Activated CD4-positive, CD25-positive, alpha-beta regulatory T cell (primary cell): ENCODE measurements around the gene EPG5.
"Not testable (repeated sequence)": the region's sequence is repeated elsewhere in the genome, so short reads cannot be mapped to it uniquely, and the experiment has no call there.

Source experiments
- DNase-seq, 4 experiments: peaks; one replicate each; lab custom pipeline; 2025; lab: John Stamatoyannopoulos, UW

Gene EPG5

GRCh38 chr18:45864081-45864480 lies 103.0 kb downstream of the EPG5 start:
- DNase-seq = no peak

GRCh38 chr18:45863469-45863868 lies 103.7 kb downstream of the EPG5 start:
- DNase-seq = no peak

DNA sequence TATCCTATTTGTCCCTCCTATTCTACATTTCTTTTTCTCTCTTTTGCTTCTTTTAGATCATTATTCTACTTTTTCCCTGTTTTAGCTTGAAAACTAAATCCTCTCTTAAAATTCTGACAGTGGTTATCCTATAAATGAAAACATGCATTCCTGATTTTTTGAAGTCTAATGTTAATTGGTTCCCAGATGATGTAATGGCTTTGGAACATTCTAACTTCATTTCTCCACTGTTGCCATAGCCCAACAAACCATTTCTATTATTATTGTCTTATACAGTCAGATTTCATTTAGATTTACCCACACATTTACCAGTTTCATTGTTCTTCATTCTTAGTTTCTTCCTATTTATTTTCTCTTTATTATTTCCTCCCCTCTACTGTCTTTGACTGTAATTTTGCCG lies 105.2 kb downstream of the EPG5 start:
- DNase-seq = no peak

DNA sequence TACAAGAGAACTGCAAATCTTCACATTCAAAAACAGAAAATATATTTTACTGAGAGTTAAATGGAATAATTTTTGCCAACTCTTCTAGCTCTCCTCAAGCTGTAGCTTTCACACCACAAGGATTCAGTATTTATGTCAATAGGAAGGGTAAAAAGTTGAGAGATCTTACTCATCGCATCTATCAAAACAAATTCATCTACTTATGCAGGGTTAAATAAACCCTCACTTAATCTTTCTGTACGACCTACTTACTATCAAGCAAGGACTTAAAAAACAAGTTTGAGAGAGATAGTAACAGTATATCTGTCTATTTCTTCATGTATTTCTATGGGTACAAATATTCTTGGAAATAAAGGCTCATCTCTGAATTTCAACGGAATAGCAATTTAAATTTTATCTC lies 106.2 kb downstream of the EPG5 start:
- no peak for DNase-seq

DNA sequence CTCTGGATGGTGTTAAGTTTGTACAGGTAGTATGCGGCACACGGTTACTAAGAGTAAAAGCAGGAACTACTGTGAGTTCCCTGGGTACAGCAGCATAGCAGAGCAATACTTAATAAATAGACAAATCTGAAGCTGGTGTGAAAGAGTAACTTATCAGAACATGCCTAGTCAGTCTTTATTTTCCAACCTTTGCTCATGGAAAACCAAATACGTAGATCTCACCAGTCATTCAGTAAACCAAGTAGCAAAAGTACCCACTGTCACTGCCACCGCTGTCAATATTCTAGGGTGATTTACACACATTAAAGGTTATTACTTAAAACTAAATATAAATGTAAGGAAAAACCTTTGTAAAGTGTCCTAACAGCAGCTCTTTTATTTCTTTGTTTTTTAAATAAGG lies 106.6 kb downstream of the EPG5 start:
- no peak for DNase-seq

GRCh38 chr18:45859334-45859733 lies 107.8 kb downstream of the EPG5 start:
- DNase-seq = no peak

DNA sequence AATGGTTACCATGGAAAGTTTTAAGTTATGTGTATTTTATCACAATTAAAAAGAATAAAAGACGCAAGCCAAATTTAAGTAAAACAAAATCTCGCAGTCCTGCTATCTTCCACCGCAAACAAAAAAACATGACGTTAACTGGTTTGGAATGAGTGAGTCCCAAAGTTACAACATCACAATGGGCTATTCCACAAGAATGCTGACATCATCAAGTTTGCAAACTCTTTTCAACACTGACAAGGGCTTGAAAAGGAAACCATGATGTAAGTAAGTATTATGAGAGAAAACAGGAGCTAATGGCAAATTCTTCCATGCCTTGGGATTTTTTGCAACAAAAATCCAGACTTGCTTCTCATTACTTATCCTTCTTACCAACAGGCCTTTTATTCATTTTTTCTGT lies 110.6 kb downstream of the EPG5 start:
- DNase-seq = no peak

DNA sequence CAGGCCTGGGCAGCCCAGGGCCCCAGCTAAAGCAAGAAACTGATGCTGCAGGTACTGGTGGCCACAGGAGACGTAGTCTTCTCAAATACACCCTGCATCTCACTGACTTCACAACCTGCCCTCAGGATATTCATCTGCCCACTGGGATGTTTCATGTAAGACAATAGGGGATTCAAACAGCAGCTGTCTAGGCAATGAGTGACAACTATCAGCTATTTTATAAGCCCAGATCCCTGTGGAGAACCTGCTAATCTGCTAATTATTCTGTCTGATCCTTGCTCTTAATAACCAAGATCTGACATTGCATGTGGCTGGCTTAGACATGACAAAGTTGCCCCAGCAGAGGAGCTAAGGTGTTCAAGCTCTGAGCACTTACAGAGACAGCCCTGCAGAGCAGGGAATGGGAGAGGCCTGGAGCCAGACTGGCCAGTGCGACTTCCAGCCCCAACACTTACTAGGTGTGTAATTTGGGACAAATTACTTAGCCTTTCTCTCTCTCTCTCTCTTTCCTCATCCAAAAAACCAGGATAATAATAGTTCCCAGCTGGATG lies 113.0 kb downstream of the EPG5 start:
- no peak for DNase-seq

DNA sequence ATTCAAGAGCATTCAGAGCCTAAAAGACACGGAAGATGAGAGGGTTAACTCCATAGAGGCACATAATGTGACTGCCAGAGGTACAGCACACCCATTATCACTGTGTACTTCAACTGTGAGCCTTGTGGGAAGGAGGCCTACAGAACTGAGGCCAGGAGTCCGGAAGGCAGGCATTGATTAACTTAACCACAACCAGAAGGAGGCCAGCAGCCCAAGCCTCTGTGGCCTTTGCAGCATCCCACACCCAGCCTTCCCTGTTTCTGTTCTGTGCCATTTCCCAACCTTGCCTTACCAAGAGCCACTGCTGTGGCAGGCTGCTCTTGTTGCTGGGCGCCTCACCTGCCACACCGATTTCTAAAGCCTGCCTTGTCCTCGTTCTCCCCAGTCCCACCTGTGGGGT lies 114.5 kb downstream of the EPG5 start:
- DNase-seq = no peak

- no peak for DNase-seq
Observed at GRCh38 chr18:45851161-45851925, 115.8 kb downstream of the EPG5 start.

DNA sequence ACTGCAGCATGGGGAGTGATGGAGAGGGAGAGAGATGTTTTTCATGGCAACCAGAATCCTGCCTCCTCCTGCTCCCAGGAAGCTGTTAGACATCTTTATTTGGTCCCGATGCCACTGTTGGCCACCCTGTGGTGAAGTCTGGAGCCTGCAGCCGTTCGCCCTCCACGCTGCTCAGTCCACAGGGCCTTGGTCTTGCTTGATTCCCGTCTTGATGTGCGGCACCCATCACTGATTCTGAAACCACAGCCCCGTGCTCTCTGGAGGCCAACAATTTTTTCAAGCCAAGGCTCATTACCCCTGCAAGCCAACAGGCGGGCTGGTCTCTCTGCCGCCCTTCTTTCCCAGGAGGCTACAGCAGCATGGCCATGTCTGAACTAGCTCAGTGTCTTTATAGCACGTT lies 117.1 kb downstream of the EPG5 start:
- no peak for DNase-seq

GRCh38 chr18:45849529-45849928 lies 117.6 kb downstream of the EPG5 start:
- DNase-seq = no peak

- DNase-seq = not testable (repeated sequence)
Observed at GRCh38 chr18:45848643-45849042, 118.5 kb downstream of the EPG5 start.

DNA sequence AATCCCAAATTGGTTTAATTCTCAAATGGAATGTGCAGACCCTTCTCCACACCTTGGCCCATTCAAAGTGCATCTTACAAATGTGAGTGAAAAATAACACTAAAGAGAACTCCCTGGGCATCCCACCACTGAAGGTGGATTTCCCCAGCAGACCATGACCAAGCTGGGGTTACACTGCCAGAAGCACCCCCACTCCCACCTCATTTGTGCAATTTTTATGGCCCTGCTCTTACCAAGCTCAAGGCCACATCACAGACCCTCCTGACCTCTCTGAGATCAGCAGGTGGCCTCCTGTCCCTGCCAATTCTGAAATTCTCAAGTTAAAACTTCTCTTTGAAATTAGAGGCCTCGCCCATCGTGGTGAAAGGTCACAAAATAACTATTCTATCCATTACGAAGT lies 120.0 kb downstream of the EPG5 start:
- no peak for DNase-seq

GRCh38 chr18:45845410-45845809 lies 121.7 kb downstream of the EPG5 start:
- DNase-seq = no peak

DNA sequence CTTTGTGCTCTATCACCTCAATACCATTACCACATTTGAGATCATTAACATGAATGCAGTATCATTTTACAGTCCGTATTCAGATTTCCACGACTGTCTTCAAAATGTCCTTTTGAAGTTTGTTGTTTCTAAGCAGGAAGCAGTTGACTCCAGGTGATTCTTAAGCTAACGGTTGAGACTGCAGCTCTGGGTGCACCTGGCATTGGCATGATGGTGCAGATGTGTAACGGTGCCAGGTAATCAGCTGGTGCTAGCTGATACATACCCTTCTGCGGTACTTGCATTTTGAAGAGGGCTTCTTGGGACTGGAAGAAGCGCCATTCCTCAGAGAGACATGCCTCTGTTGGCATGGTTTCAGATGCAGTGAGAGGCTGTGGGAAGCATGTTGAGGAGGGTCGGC lies 122.2 kb downstream of the EPG5 start:
- no peak for DNase-seq

GRCh38 chr18:45843019-45843418 lies 124.1 kb downstream of the EPG5 start:
- no peak for DNase-seq

DNA sequence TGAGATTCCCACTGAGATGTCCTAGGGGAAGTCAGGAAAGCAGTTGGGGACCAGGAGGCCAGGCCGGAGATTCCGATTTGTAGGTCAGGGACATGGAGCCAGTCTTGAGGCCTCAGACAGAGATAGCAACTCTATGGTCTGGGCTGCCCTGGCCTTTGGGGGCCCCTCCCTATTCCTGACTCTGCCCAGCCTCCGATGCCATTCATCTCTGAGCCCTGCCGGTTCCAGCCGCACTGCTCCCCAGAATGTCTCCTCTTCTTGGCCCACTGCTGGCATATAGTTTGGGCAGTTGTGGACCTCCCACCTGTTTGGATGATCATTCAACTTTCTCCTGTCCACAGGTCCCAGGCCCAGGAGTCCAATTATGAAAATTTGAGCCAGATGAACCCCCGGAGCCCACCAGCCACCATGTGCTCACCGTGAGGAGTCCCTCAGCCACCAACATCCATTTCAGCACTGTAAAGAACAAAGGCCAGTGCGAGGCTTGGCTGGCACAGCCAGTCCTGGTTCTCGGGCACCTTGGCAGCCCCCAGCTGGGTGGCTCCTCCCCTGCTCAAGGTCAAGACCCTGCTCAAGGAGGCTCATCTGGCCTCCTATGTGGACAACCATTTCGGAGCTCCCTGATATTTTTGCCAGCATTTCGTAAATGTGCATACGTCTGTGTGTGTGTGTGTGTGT lies 125.2 kb downstream of the EPG5 start:
- DNase-seq = no peak

DNA sequence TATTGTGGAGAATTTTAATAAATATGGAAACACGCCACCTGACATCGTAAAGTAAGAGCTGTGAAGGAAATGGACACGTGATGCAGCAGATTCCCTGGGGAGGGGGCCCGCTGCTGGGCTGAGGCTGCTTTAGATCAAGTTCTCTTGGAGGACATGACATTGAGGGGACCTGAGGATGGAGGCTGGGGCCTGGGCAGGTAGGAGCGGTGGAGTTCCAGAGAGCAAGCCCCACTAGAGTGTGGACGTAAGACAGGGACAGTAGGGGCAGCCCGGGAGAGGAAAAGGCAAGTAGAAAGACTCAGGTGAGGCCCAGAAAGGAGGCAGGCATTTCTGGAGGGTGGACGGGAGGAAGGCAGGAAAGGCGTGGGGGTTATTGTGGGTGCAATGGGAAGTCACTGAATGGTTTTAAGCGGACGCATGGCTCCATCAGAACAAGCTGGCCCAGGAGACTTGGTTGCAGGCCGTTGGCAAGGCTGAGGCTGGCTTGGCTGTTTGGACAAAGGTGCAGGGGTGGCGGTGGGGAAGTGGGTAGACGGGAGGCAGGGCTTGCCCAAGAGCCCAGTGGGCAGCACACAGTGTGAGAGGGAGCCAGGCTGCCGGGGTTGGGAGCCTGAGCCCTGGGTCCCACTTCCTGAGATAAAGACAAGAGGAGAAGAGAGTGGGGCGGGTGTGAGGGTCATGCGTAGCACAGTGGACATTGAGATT lies 125.9 kb downstream of the EPG5 start:
- DNase-seq = no peak

DNA sequence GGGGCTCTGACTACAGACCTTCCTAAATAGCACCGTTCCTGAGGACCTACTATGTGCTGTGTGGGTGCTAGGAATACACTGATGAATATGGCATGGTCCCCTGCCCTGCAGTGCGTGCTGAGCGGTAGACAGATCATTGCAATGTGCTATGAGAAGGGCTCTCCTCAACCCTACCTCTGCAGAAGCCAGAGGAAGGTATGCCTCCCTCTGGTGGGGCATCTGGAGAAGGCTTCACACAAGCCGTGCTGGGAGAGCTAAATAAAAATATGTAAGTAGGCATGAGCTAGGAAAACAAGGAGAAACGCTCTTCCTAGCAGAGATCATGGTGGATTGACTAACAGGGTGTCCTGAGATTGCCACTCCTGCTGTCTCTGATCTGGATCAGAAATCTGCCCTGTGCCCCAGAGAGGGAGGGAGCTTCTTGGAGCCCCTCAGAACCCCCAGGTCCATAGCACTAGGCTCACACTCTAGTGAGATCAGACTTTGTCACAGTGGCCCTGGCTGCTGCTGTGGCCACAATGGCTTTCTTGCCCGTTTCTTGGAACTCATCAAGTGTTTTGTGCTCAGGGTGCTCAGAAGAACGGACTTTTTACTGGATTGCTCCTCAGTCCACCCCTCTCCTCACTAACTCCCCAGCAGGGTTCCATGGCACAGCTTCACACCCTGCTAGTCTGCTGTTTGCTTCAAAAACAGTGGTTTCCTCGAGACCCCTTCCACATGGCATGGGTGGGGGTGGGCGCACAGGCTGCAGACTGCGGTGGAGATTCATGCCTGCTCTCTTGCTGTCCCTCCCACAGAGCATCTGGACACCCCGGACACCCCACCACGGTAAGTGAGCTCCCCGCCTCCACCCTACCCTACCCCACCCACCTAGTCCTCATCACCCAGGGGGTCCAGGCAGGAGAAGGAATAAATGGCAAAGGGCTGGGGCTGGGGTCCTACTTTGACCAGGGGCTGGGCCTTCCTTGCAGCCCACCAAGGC lies 127.4 kb downstream of the EPG5 start:
- DNase-seq = peak in 1 of 4 experiments; percentile 3

GRCh38 chr18:45838302-45839070 lies 128.6 kb downstream of the EPG5 start:
- DNase-seq = no peak
